ENCODE results near the gene DMKN. TPM values are rescaled to one million over a fixed set of nuclear protein-coding genes. Genes with fewer than 3 reads are reported as not detected.

Gene DMKN
- total RNA-seq, 2 donors from 2014 or later = 50.9 to 80.5 TPM

- 68% methylated on average over 7 of the region's 7 CpGs for WGBS
Measured at GRCh38 chr19:35540356-35540927, 27.0 kb upstream of the DMKN start.

GRCh38 chr19:35539850-35540249, 26.4 kb upstream of the DMKN start:
- intact Hi-C loops (cut with DNase I) = no loop called here
- H3K27me3 ChIP-seq (replicated peaks; ENCODE audit: insufficient read depth) = no peaks in the 10 kb centered on the region
- no peak overlapping the region for H3K27ac ChIP-seq
- DNase-seq (ENCODE audit: low spot score) = no peak
- H3K36me3 ChIP-seq = no peaks in the 10 kb centered on the region
- H3K4me1 ChIP-seq (replicated peaks) = no peaks in the 10 kb centered on the region
- 91% methylated on average over 12 of the region's 12 CpGs for WGBS
- no peak overlapping the region for H3K4me3 ChIP-seq
- H3K9me3 ChIP-seq = no peaks in the 10 kb centered on the region
- no peak for TF ChIP-seq POLR2A (IDR thresholded peaks at IDR 0.05)
- TF ChIP-seq POLR2AphosphoS5 (IDR thresholded peaks at IDR 0.05) = no peak
- TF ChIP-seq CTCF (IDR thresholded peaks at IDR 0.05) = no peak

More at GRCh38 chr19:35540356-35540927, 27.0 kb upstream of the DMKN start:
- no peak overlapping the region for H3K4me3 ChIP-seq
- H3K27me3 ChIP-seq (replicated peaks; ENCODE audit: insufficient read depth) = no peaks in the 10 kb centered on the region
- DNase-seq (ENCODE audit: low spot score) = no peak
- no peak overlapping the region for H3K27ac ChIP-seq
- no peak for TF ChIP-seq POLR2A (IDR thresholded peaks at IDR 0.05)
- TF ChIP-seq CTCF (IDR thresholded peaks at IDR 0.05) = no peak
- no peak for TF ChIP-seq POLR2AphosphoS5 (IDR thresholded peaks at IDR 0.05)
- no peaks in the 10 kb centered on the region for H3K9me3 ChIP-seq
- intact Hi-C loops (cut with DNase I) = no loop called here
- no peaks in the 10 kb centered on the region for H3K4me1 ChIP-seq (replicated peaks)
- H3K36me3 ChIP-seq = no peaks in the 10 kb centered on the region

- no peak for TF ChIP-seq POLR2A (IDR thresholded peaks at IDR 0.05)
- no peak for TF ChIP-seq POLR2AphosphoS5 (IDR thresholded peaks at IDR 0.05)
- TF ChIP-seq CTCF (IDR thresholded peaks at IDR 0.05) = no peak
- H3K9me3 ChIP-seq = no peaks in the 10 kb centered on the region
- H3K36me3 ChIP-seq = no peaks in the 10 kb centered on the region
- no peak overlapping the region for H3K4me3 ChIP-seq
- no peaks in the 10 kb centered on the region for H3K4me1 ChIP-seq (replicated peaks)
- H3K27me3 ChIP-seq (replicated peaks; ENCODE audit: insufficient read depth) = no peaks in the 10 kb centered on the region
- 63% methylated on average over 6 of the region's 6 CpGs for WGBS
- intact Hi-C loops (cut with DNase I) = no loop called here
- DNase-seq (ENCODE audit: low spot score) = no peak
- no peak overlapping the region for H3K27ac ChIP-seq
Measured at GRCh38 chr19:35539314-35539713, 25.9 kb upstream of the DMKN start.

GRCh38 chr19:35534803-35535480, 21.5 kb upstream of the DMKN start:
- Histone ChIP-seq H3K4me1 (replicated peaks) (no peaks in the 10 kb centered on the region), H3K27ac (no peak overlapping the region), H3K4me3 (no peak overlapping the region), H3K36me3 (no peaks in the 10 kb centered on the region), H3K27me3 (replicated peaks; ENCODE audit: insufficient read depth) (no peaks in the 10 kb centered on the region), H3K9me3 (no peaks in the 10 kb centered on the region)
- TF ChIP-seq CTCF (IDR thresholded peaks at IDR 0.05) = no peak
- no peak for TF ChIP-seq POLR2A (IDR thresholded peaks at IDR 0.05)
- no peak for TF ChIP-seq POLR2AphosphoS5 (IDR thresholded peaks at IDR 0.05)
- WGBS = 63% methylated on average over 10 of the region's 10 CpGs
- intact Hi-C loops (cut with DNase I) = no loop called here
- DNase-seq (ENCODE audit: low spot score) = no peak
